ENCODE results near the gene TRMT2B. TPM values are rescaled to one million over a fixed set of nuclear protein-coding genes. Genes with fewer than 3 reads are reported as not detected.
A peak's percentile ranks its signal among the peaks of the same experiment; 100 is the strongest.
"Not testable (repeated sequence)": the region's sequence is repeated elsewhere in the genome, so short reads cannot be mapped to it uniquely, and the experiment has no call there.

Gene TRMT2B
- total RNA-seq, 1 donor from 2014 or later = 20.7 TPM

GRCh38 chrX:101057093-101057714 is 5.3 kb upstream of the TRMT2B start:
- H3K36me3 Mint-ChIP-seq = no peaks in the 10 kb centered on the region
- H3K4me1 Mint-ChIP-seq = no peaks in the 10 kb centered on the region
- DNase-seq (ENCODE audit: low spot score in 2 of 2, unreplicated experiment in 2 of 2) = no peak
- no peaks in the 10 kb centered on the region for H3K27me3 Mint-ChIP-seq (ENCODE audit: low read depth)
- TF ChIP-seq CTCF (IDR thresholded peaks at IDR 0.05; ENCODE audit: unreplicated experiment) = no peak
- no peak overlapping the region for H3K4me3 Mint-ChIP-seq
- no peak overlapping the region for H3K27ac Mint-ChIP-seq
- H3K9me3 Mint-ChIP-seq = peaks cover 19% of the 10 kb centered on the region

GRCh38 chrX:101056551-101056950 is 4.6 kb upstream of the TRMT2B start:
- H3K4me3 Mint-ChIP-seq; DNase-seq (ENCODE audit: low spot score in 2 of 2, unreplicated experiment in 2 of 2); H3K4me1 Mint-ChIP-seq; H3K27ac Mint-ChIP-seq; H3K36me3 Mint-ChIP-seq; H3K27me3 Mint-ChIP-seq (ENCODE audit: low read depth): not testable (repeated sequence)
- peaks cover 22% of the 10 kb centered on the region for H3K9me3 Mint-ChIP-seq

- H3K27me3 Mint-ChIP-seq (ENCODE audit: low read depth) = no peaks in the 10 kb centered on the region
- H3K4me1 Mint-ChIP-seq = peaks cover 2% of the 10 kb centered on the region
- H3K9me3 Mint-ChIP-seq = peaks cover 9% of the 10 kb centered on the region
- DNase-seq (ENCODE audit: low spot score in 2 of 2, unreplicated experiment in 2 of 2) = no peak
- peak overlapping the region; percentile 82 for H3K4me3 Mint-ChIP-seq
- peak overlapping the region; percentile 93 for H3K27ac Mint-ChIP-seq
- H3K36me3 Mint-ChIP-seq = peaks cover 5% of the 10 kb centered on the region
- no peak for TF ChIP-seq CTCF (IDR thresholded peaks at IDR 0.05; ENCODE audit: unreplicated experiment)
Observed at GRCh38 chrX:101051153-101051548, 760 bp downstream of the TRMT2B start.

GRCh38 chrX:101040197-101040596 is 11.7 kb downstream of the TRMT2B start:
- TF ChIP-seq CTCF (IDR thresholded peaks at IDR 0.05; ENCODE audit: unreplicated experiment) = no peak
- Mint-ChIP-seq H3K4me3 (no peak overlapping the region), H3K36me3 (peaks cover 11% of the 10 kb centered on the region), H3K4me1 (no peaks in the 10 kb centered on the region), H3K27ac (no peak overlapping the region), H3K27me3 (ENCODE audit: low read depth) (no peaks in the 10 kb centered on the region), H3K9me3 (peaks cover 17% of the 10 kb centered on the region)
- DNase-seq (ENCODE audit: low spot score in 2 of 2, unreplicated experiment in 2 of 2) = no peak

GRCh38 chrX:101037231-101037630 is 14.7 kb downstream of the TRMT2B start:
- peaks cover 8% of the 10 kb centered on the region for H3K36me3 Mint-ChIP-seq
- no peak overlapping the region for H3K4me3 Mint-ChIP-seq
- peaks cover 12% of the 10 kb centered on the region for H3K9me3 Mint-ChIP-seq
- DNase-seq (ENCODE audit: low spot score in 2 of 2, unreplicated experiment in 2 of 2) = no peak
- no peaks in the 10 kb centered on the region for H3K4me1 Mint-ChIP-seq
- no peak for TF ChIP-seq CTCF (IDR thresholded peaks at IDR 0.05; ENCODE audit: unreplicated experiment)
- H3K27ac Mint-ChIP-seq = no peak overlapping the region
- no peaks in the 10 kb centered on the region for H3K27me3 Mint-ChIP-seq (ENCODE audit: low read depth)

GRCh38 chrX:101029665-101030064 is 22.2 kb downstream of the TRMT2B start:
- H3K36me3 Mint-ChIP-seq = peaks cover 30% of the 10 kb centered on the region

More at GRCh38 chrX:101029665-101030064, 22.2 kb downstream of the TRMT2B start:
- Mint-ChIP-seq H3K4me3 (no peak overlapping the region), H3K9me3 (peaks cover 21% of the 10 kb centered on the region), H3K27ac (no peak overlapping the region), H3K4me1 (no peaks in the 10 kb centered on the region), H3K27me3 (ENCODE audit: low read depth) (no peaks in the 10 kb centered on the region)
- no peak for TF ChIP-seq CTCF (IDR thresholded peaks at IDR 0.05; ENCODE audit: unreplicated experiment)
- no peak for DNase-seq (ENCODE audit: low spot score in 2 of 2, unreplicated experiment in 2 of 2)
